ENCODE measurements around the gene HAPLN2. TPM values are rescaled to one million over a fixed set of nuclear protein-coding genes. Genes with fewer than 3 reads are reported as not detected.

The HAPLN2 gene
- total and polyA plus RNA-seq, 7 donors: 0.10 to 1.2 (median 0.71) TPM; not detected in 4

DNA sequence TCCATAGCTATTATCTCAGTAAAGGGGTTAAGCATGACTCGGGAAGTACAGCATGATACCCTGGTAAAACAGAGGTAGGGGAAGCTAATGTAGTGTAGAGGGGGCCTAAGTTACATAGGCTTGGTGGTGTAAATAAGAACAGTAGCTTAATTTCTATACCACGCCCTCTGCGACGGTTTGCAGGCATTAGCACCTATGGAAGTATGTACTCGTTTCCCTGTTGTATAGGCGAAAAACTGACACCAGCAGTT, 28.1 kb upstream of the HAPLN2 start:
- intact Hi-C loops (cut with DNase I): loop anchor here (5.0 kb wide), 1 partner anchor 79 kb away; no protein-coding TSS in a partner anchor

DNA sequence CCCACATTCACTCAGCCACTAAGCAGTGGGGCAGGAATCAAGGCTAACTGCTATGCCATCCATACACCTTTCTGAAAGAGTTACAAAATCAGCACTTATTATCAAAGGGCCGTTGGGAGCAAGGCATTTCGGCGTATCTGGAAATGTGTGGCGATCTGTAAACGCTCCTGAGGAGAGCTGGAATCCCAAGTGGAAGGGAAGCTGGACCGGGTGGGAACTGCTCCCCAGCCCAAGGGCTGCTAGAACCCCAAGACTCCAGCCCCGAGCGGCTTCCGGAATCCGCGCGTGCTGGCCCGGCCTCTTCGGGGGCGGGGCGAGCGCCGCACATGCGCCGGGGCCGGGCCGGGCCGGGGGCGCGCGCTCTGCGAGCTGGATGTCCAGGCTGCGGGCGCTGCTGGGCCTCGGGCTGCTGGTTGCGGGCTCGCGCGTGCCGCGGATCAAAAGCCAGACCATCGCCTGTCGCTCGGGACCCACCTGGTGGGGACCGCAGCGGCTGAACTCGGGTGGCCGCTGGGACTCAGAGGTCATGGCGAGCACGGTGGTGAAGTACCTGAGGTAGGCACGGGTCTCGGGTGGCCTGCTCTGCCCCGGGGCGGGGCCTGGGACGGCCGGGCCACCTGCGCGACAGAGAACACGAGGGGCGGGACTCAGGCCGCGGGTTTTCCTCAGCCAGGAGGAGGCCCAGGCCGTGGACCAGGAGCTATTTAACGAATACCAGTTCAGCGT, 27.6 kb upstream of the HAPLN2 start, which contains the start of gene NAXE:
TSS of gene NAXE (plus strand) at position 345 of the 726 bp plus-strand sequence. CDS start at position 374, 29 bp downstream.
- H3K4me1 ChIP-seq: peaks cover 0 to 17% (median 10%) of the 10 kb centered on the region in 4 donors
- 1% methylated on average over 60 of the region's 60 CpGs for WGBS, 2 donors

More for the DNA sequence above, 28.1 kb upstream of the HAPLN2 start:
- H3K27ac ChIP-seq: peak overlapping the region; percentile 87 to 95 (median 90)
- peaks cover 0 to 34% (median 8%) of the 10 kb centered on the region in 4 donors for H3K36me3 ChIP-seq
- TF ChIP-seq EP300 (IDR thresholded peaks at IDR 0.05) (no peak), POLR2AphosphoS5 (IDR thresholded peaks at IDR 0.05) (no peak), POLR2A (IDR thresholded peaks at IDR 0.05) (no peak)
- TF ChIP-seq, protein P1, sequence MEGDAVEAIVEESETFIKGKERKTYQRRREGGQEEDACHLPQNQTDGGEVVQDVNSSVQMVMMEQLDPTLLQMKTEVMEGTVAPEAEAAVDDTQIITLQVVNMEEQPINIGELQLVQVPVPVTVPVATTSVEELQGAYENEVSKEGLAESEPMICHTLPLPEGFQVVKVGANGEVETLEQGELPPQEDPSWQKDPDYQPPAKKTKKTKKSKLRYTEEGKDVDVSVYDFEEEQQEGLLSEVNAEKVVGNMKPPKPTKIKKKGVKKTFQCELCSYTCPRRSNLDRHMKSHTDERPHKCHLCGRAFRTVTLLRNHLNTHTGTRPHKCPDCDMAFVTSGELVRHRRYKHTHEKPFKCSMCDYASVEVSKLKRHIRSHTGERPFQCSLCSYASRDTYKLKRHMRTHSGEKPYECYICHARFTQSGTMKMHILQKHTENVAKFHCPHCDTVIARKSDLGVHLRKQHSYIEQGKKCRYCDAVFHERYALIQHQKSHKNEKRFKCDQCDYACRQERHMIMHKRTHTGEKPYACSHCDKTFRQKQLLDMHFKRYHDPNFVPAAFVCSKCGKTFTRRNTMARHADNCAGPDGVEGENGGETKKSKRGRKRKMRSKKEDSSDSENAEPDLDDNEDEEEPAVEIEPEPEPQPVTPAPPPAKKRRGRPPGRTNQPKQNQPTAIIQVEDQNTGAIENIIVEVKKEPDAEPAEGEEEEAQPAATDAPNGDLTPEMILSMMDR (IDR thresholded peaks at IDR 0.05): no peak
- no peaks in the 10 kb centered on the region for H3K9me3 ChIP-seq
- DNase-seq: no peak
- H3K4me1 ChIP-seq: peaks cover 0 to 17% (median 10%) of the 10 kb centered on the region in 4 donors
- WGBS, 2 donors: 4 to 20% methylated on average over 6 of the region's 6 CpGs
- H3K4me3 ChIP-seq: peak overlapping the region; percentile 54 to 83 (median 68)
- H3K27me3 ChIP-seq: no peaks in the 10 kb centered on the region

DNA sequence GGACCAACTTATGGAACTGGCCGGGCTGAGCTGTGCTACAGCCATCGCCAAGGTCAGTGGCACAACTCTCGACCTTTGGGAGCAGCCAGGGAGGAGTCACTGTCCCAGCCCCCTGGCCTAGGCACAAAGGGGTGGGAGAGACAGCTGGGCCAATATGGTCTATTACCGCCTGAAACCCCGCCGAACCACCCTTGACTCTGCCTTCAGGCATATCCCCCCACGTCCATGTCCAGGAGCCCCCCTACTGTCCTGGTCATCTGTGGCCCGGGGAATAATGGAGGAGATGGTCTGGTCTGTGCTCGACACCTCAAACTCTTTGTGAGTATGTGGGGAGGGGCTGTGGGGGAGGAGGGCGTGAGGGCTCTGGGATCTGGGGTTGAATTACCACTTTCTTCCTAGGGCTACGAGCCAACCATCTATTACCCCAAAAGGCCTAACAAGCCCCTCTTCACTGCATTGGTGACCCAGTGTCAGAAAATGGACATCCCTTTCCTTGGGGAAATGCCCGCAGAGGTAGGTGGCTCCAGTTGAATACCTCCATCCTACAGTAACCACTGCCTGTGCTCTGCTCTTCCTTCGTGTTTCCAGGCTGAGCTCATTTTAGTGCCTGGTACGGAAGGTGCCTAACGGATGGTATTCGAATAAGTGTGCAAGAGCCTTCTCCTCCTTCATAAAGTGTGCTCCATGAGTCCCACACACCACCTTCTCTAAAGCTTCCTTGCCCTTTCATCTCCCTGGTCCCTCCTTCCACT, 26.9 kb upstream of the HAPLN2 start:
- intact Hi-C loops (cut with DNase I): loop anchor here (5.0 kb wide), 1 partner anchor 80 kb away; no protein-coding TSS in a partner anchor
- TF ChIP-seq, protein P1 (IDR thresholded peaks at IDR 0.05): no peak
- TF ChIP-seq EP300 (IDR thresholded peaks at IDR 0.05): no peak
- TF ChIP-seq POLR2AphosphoS5 (IDR thresholded peaks at IDR 0.05): no peak
- no peak for TF ChIP-seq POLR2A (IDR thresholded peaks at IDR 0.05)
- peaks cover 0 to 17% (median 10%) of the 10 kb centered on the region in 4 donors for H3K4me1 ChIP-seq
- no peak for DNase-seq
- 37 to 52% methylated on average over 16 of the region's 16 CpGs for WGBS, 2 donors
- H3K36me3 ChIP-seq: peaks cover 0 to 46% (median 12%) of the 10 kb centered on the region in 4 donors
- no peaks in the 10 kb centered on the region for H3K27me3 ChIP-seq
- peak overlapping the region; percentile 54 to 83 (median 68) for H3K4me3 ChIP-seq
- H3K9me3 ChIP-seq: no peaks in the 10 kb centered on the region
- peak overlapping the region; percentile 87 to 95 (median 90) for H3K27ac ChIP-seq

More for the DNA sequence above, 27.6 kb upstream of the HAPLN2 start, which contains the start of gene NAXE:
- H3K27ac ChIP-seq: peak within 1 kb of the TSS; percentile 87 to 95 (median 90)
- peak; percentile 88 for DNase-seq
- intact Hi-C loops (cut with DNase I): loop anchor here (5.0 kb wide), 1 partner anchor 79 kb away; no protein-coding TSS in a partner anchor
- peak within 1 kb of the TSS; percentile 54 to 83 (median 68) for H3K4me3 ChIP-seq
- no peak for TF ChIP-seq EP300 (IDR thresholded peaks at IDR 0.05)
- TF ChIP-seq, protein P1 (IDR thresholded peaks at IDR 0.05): no peak
- TF ChIP-seq POLR2A (IDR thresholded peaks at IDR 0.05): peak; percentile 46 to 72
- TF ChIP-seq POLR2AphosphoS5 (IDR thresholded peaks at IDR 0.05): peak; percentile 65 to 82 (median 76)
- H3K27me3 ChIP-seq: no peaks in the 10 kb centered on the region
- peaks cover 0 to 39% (median 10%) of the 10 kb centered on the region in 4 donors for H3K36me3 ChIP-seq
- no peaks in the 10 kb centered on the region for H3K9me3 ChIP-seq

DNA sequence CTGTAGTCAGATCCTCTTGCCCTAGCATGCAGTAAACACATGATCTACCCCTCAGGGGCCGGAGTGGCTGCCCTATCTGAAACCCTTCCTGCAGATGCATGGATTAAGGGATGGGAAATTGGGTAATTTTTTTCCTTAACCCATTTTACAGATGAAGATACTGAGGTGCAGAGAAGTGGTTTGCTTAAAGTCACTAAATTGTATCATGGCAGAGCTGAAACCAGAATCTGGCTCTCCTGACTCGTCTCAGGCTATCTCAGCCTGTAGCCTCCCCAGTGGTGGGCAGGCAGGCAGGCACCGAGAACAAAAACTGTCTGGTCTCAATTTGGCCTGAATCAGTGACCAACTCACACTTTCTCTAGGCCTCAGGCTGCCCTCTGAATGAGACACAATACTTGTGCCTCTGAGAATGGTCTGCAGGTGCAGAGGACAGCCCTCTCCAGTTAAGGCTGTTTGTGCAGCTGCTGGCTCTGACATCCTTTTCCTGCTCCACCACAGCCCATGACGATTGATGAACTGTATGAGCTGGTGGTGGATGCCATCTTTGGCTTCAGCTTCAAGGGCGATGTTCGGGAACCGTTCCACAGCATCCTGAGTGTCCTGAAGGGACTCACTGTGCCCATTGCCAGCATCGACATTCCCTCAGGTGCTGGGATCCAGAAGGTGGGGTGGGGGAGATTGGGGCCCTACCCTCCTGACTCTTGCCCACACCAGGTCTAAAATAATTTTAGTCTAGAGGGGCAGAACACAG, 26.1 kb upstream of the HAPLN2 start:
- TF ChIP-seq EP300 (IDR thresholded peaks at IDR 0.05) (no peak), POLR2AphosphoS5 (IDR thresholded peaks at IDR 0.05) (no peak), POLR2A (IDR thresholded peaks at IDR 0.05) (no peak)
- TF ChIP-seq, protein P1 (IDR thresholded peaks at IDR 0.05): no peak
- H3K4me1 ChIP-seq: peaks cover 0 to 17% (median 10%) of the 10 kb centered on the region in 4 donors
- 79 to 85% methylated on average over 8 of the region's 8 CpGs for WGBS, 2 donors
- no peak for DNase-seq
- intact Hi-C loops (cut with DNase I): loop anchor here (5.0 kb wide), 1 partner anchor 81 kb away; no protein-coding TSS in a partner anchor
- H3K4me3 ChIP-seq: no peak overlapping the region
- H3K9me3 ChIP-seq: no peaks in the 10 kb centered on the region
- peak overlapping the region in 3 of 4 donors; percentile 89 to 95 (median 90) for H3K27ac ChIP-seq
- H3K27me3 ChIP-seq: no peaks in the 10 kb centered on the region
- H3K36me3 ChIP-seq: peaks cover 0 to 53% (median 14%) of the 10 kb centered on the region in 4 donors

All from sigmoid colon (tissue), 7 donors.